Kidney (tissue), 22 donors: ENCODE measurements around the gene FIP1L1. TPM values are rescaled to one million over a fixed set of nuclear protein-coding genes. Genes with fewer than 3 reads are reported as not detected.
"Not testable (repeated sequence)": the region's sequence is repeated elsewhere in the genome, so short reads cannot be mapped to it uniquely, and the experiment has no call there.

Experiments
- DNase-seq, 5 donors: peaks; one replicate each; pipeline ENCODE4 v3.0.0-alpha.2; 2013 to 2020
- FAIRE-seq: peaks from 2 replicates; lab custom pipeline; 2012; peaks lifted over from hg19 to GRCh38; lab: Jason Lieb, UNC
- H3K27ac ChIP-seq, 2 donors: one replicate each; pipeline ENCODE4 v1.7.0; 2013; ENCODE audit warnings: low read depth in 2 of 2, low read length in 2 of 2, inconsistent platforms in 1 of 2
- H3K27me3 ChIP-seq: one replicate; pipeline ENCODE4 v1.7.1; 2013; ENCODE audit warnings: low read length, inconsistent platforms; ENCODE audit not compliant: control insufficient read depth, insufficient read depth
- H3K36me3 ChIP-seq, 3 donors: one replicate each; pipeline versions ENCODE4 v1.7.0 to v1.7.1; 2013; ENCODE audit warnings: low read length in 3 of 3, control low read depth in 1 of 3, inconsistent platforms in 1 of 3; ENCODE audit not compliant: insufficient read depth in 3 of 3, control insufficient read depth in 2 of 3
- H3K4me1 ChIP-seq, 3 donors: one replicate each; pipeline versions ENCODE4 v1.7.0 to v1.7.1; 2013; ENCODE audit warnings: low read length in 3 of 3, inconsistent platforms in 1 of 3, low read depth in 1 of 3; ENCODE audit not compliant: control insufficient read depth in 2 of 3, insufficient read depth in 2 of 3
- H3K4me3 ChIP-seq, 3 donors: one replicate each; pipeline versions ENCODE4 v1.7.0 to v1.8.1; 2013; ENCODE audit warnings: low read length in 3 of 3, control low read depth in 1 of 3, inconsistent platforms in 1 of 3
- H3K9ac ChIP-seq, 3 donors: one replicate each; pipeline versions ENCODE4 v1.7.0 to v1.7.1; 2013; ENCODE audit warnings: low read length in 3 of 3, control low read depth in 1 of 3, inconsistent platforms in 1 of 3
- H3K9me3 ChIP-seq, 3 donors: one replicate each; pipeline versions ENCODE4 v1.7.0 to v1.7.1; 2013; ENCODE audit warnings: low read length in 3 of 3, control low read depth in 1 of 3, inconsistent platforms in 1 of 3; ENCODE audit not compliant: control insufficient read depth in 2 of 3, insufficient read depth in 1 of 3
- intact Hi-C: fragments of 100-400 bp; cut with DNase I; formaldehyde crosslinking; loops from one replicate; pipeline ENCODE4 v1.11.1; 2022
- long read RNA-seq, 10 donors: library from polyadenylated mRNA in 1 of 10; unstranded in 1 of 10; transcript quantifications; one replicate each; pipeline ENCODE4 v2.0.0 and lab custom pipeline, GENCODE V29; 2021 to 2026
- polyA plus RNA-seq: library from polyadenylated mRNA; stranded (reverse); fragments of 350-450 nt; fragmentation: Illumina TruSeq; extraction: RNeasy Lipid Tissue Mini Kit (QIAGEN cat#74804); gene quantifications from one replicate; pipeline ENCODE4 v1.2.3, GENCODE V29; 2014; ENCODE audit warnings: low read depth, low replicate concordance; ENCODE audit not compliant: insufficient read depth
- total RNA-seq: library from RNA; stranded (reverse); fragmentation: NEBNext Ultra II Directional; extraction: Animal tissue kit (Norgen Biotek cat#: 25700); gene quantifications from one replicate; pipeline ENCODE4 v1.2.1, GENCODE V29; 2021
- TF ChIP-seq, protein P1 (sequence below): IDR thresholded peaks from 3 replicates; pipeline ENCODE4 v1.5.1; 2012; ENCODE audit warnings: mild to moderate bottlenecking, moderate library complexity, borderline replicate concordance; ENCODE audit not compliant: insufficient read depth; ENCODE audit errors: extremely low read depth
- donor health status: control.
- donor health status: control.
- donor health status: control.
- donor health status: control.
- donor health status: control.
- donor health status: DM: yes; HTN: yes; CAD: no.
- donor health status: Normal renal cell carcinoma (clear cell type).

The FIP1L1 gene
- total RNA-seq, result 48.0 TPM
- 25.5 TPM for polyA plus RNA-seq
- long read RNA-seq, donor 1, partial matches to known transcripts, result 14 of 16 reads
- long read RNA-seq, donor 1, other reads (novel, unspliced or antisense), result 0 of 16 reads
- long read RNA-seq, donor 2, partial matches to known transcripts, result 8 of 11 reads
- long read RNA-seq, donor 2, other reads (novel, unspliced or antisense), result 0 of 11 reads
- long read RNA-seq, donor 3, partial matches to known transcripts, result 16 of 20 reads
- long read RNA-seq, donor 3, other reads (novel, unspliced or antisense), result 0 of 20 reads
- long read RNA-seq, donor 4, partial matches to known transcripts, result 0 of 5 reads
- long read RNA-seq, donor 4, other reads (novel, unspliced or antisense), result 0 of 5 reads
- long read RNA-seq, donor 5, partial matches to known transcripts, result 0 of 1 reads
- long read RNA-seq, donor 5, other reads (novel, unspliced or antisense), result 0 of 1 reads
- long read RNA-seq, donor 6, partial matches to known transcripts, result 8 of 13 reads
- long read RNA-seq, donor 6, other reads (novel, unspliced or antisense), result 0 of 13 reads
- long read RNA-seq, donor 7, partial matches to known transcripts, result 3 of 30 reads
- long read RNA-seq, donor 7, other reads (novel, unspliced or antisense), result 19 of 30 reads
- long read RNA-seq, donor 8, partial matches to known transcripts, result 7 of 8 reads
- long read RNA-seq, donor 8, other reads (novel, unspliced or antisense), result 0 of 8 reads
- long read RNA-seq, donor 9, partial matches to known transcripts, result 0 of 3 reads
- long read RNA-seq, donor 9, other reads (novel, unspliced or antisense), result 0 of 3 reads
- long read RNA-seq, donor 10, partial matches to known transcripts, result 12 of 18 reads
- long read RNA-seq, donor 10, other reads (novel, unspliced or antisense), result 0 of 18 reads

GRCh38 chr4:53377319-53378170 lies at the start of gene FIP1L1:
TSS of gene FIP1L1 (plus strand) at chr4:53377641. CDS start at chr4:53377839, 198 bp downstream.
- peak; percentile 25 for FAIRE-seq

GRCh38 chr4:53334916-53335315 lies 42.5 kb upstream of the FIP1L1 start:
- H3K4me1 ChIP-seq, intact Hi-C loops, H3K27ac ChIP-seq, FAIRE-seq, H3K9me3 ChIP-seq, H3K9ac ChIP-seq, DNase-seq, H3K4me3 ChIP-seq, H3K36me3 ChIP-seq, H3K27me3 ChIP-seq: not testable (repeated sequence)

More at GRCh38 chr4:53377319-53378170, at the start of gene FIP1L1:
- intact Hi-C loops, result no loop called here
- Histone ChIP-seq H3K9ac (peak within 1 kb of the TSS; percentile 76 to 92 (median 87)), H3K27me3 (no peaks in the 10 kb centered on the region), H3K9me3 (no peaks in the 10 kb centered on the region), H3K36me3 (peaks cover 0 to 3% (median 0%) of the 10 kb centered on the region in 3 donors), H3K27ac (peak within 1 kb of the TSS; percentile 91), H3K4me3 (peak within 1 kb of the TSS; percentile 83 to 89 (median 87)), H3K4me1 (peaks cover 0 to 2% (median 0%) of the 10 kb centered on the region in 3 donors)
- peak; percentile 95 to 98 (median 97) for DNase-seq
- TF ChIP-seq, protein P1, sequence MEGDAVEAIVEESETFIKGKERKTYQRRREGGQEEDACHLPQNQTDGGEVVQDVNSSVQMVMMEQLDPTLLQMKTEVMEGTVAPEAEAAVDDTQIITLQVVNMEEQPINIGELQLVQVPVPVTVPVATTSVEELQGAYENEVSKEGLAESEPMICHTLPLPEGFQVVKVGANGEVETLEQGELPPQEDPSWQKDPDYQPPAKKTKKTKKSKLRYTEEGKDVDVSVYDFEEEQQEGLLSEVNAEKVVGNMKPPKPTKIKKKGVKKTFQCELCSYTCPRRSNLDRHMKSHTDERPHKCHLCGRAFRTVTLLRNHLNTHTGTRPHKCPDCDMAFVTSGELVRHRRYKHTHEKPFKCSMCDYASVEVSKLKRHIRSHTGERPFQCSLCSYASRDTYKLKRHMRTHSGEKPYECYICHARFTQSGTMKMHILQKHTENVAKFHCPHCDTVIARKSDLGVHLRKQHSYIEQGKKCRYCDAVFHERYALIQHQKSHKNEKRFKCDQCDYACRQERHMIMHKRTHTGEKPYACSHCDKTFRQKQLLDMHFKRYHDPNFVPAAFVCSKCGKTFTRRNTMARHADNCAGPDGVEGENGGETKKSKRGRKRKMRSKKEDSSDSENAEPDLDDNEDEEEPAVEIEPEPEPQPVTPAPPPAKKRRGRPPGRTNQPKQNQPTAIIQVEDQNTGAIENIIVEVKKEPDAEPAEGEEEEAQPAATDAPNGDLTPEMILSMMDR, result peak; percentile 0

DNA sequence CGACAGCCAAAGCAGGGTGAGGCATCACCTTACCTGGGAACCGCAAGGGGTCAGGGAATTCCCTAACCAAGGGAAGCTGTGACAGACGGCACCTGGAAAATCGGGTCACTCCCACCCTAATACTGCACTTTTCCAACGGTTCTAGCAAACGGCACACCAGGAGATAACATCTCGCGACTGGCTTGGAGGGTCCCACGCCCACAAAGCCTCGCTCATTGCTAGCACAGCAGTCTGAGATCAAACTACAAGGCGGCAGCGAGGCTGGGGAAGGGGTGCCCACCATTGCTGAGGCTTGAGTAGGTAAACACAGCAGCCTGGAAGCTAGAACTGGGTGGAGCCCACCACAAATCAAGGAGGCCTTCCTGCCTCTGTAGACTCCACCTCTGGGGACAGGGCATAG lies 37.3 kb upstream of the FIP1L1 start:
- intact Hi-C loops, H3K4me3 ChIP-seq, H3K27me3 ChIP-seq, H3K27ac ChIP-seq, H3K9ac ChIP-seq, H3K4me1 ChIP-seq, DNase-seq, H3K36me3 ChIP-seq, H3K9me3 ChIP-seq, FAIRE-seq: not testable (repeated sequence)

- H3K27ac ChIP-seq, FAIRE-seq, H3K9me3 ChIP-seq, H3K27me3 ChIP-seq, DNase-seq, H3K4me3 ChIP-seq, H3K4me1 ChIP-seq, intact Hi-C loops, H3K9ac ChIP-seq, H3K36me3 ChIP-seq: not testable (repeated sequence)
These were observed 31.0 kb upstream of the FIP1L1 start for GRCh38 chr4:53346392-53346791.
